CD4-positive, alpha-beta memory T cell (primary cell): ENCODE measurements around the gene TRIL. TPM values are rescaled to one million over a fixed set of nuclear protein-coding genes. Genes with fewer than 3 reads are reported as not detected.

Experiments used
- CTCF ChIA-PET: fragments of 350-600 bp; sonication (Branson Sonifier 250); formaldehyde crosslinking; loops from one replicate; lab custom pipeline; 2021; ENCODE audit warnings: inconsistent platforms; ENCODE audit not compliant: partially characterized antibody; lab: Charles Lee
- POLR2A ChIA-PET: fragments of 350-600 bp; sonication (Branson Sonifier 250); formaldehyde crosslinking; loops from one replicate; lab custom pipeline; 2021; ENCODE audit not compliant: partially characterized antibody; lab: Charles Lee
- DNase-seq, 5 donors: peaks; one replicate each; pipeline versions ENCODE4 v3.0.0 to v3.0.0-alpha.2; 2020 to 2022; ENCODE audit warnings: mixed read lengths in 1 of 5
- H3K27ac ChIP-seq: one replicate; pipeline ENCODE4 v1.7.0; 2013; ENCODE audit warnings: low read depth, low read length
- H3K27me3 ChIP-seq: 2 replicates; pipeline ENCODE4 v1.7.0; 2013; ENCODE audit warnings: mild to moderate bottlenecking, low read length, moderate library complexity; ENCODE audit not compliant: insufficient read depth
- H3K36me3 ChIP-seq: 2 replicates; pipeline ENCODE4 v1.7.0; 2013; ENCODE audit warnings: mild to moderate bottlenecking, low read length, moderate library complexity; ENCODE audit not compliant: insufficient read depth
- H3K4me1 ChIP-seq: 2 replicates; pipeline ENCODE4 v1.7.0; 2013; ENCODE audit warnings: mild to moderate bottlenecking, low read length, moderate library complexity; ENCODE audit not compliant: insufficient read depth
- H3K4me3 ChIP-seq, 2 donors: one replicate each; pipeline ENCODE4 v1.7.0; 2013; ENCODE audit warnings: low read length in 2 of 2, mild to moderate bottlenecking in 1 of 2
- H3K9me3 ChIP-seq, 2 donors: one replicate each; pipeline ENCODE4 v1.7.0; 2013; ENCODE audit warnings: low read length in 2 of 2, control low read depth in 1 of 2; ENCODE audit not compliant: control insufficient read depth in 1 of 2
- H3K27ac Mint-ChIP-seq, 7 donors: one replicate each; pipeline ENCODE4 v1.8.0; 2020 to 2021; ENCODE audit warnings: mixed read lengths in 7 of 7, mild to moderate bottlenecking in 6 of 7, inconsistent platforms in 3 of 7, moderate library complexity in 3 of 7
- H3K27me3 Mint-ChIP-seq, 2 donors: one replicate each; pipeline ENCODE4 v1.8.0; 2020 to 2021; ENCODE audit warnings: mixed read lengths in 2 of 2
- H3K36me3 Mint-ChIP-seq, 2 donors: one replicate each; pipeline ENCODE4 v1.8.0; 2020 to 2021; ENCODE audit warnings: mixed read lengths in 2 of 2, inconsistent platforms in 1 of 2, mild to moderate bottlenecking in 1 of 2
- H3K4me1 Mint-ChIP-seq, 4 donors: one replicate each; pipeline ENCODE4 v1.8.0; 2020 to 2021; ENCODE audit warnings: mixed read lengths in 4 of 4, mild to moderate bottlenecking in 1 of 4
- H3K4me3 Mint-ChIP-seq, 8 donors: one replicate each; pipeline ENCODE4 v1.8.0; 2020 to 2021; ENCODE audit warnings: mixed read lengths in 8 of 8, mild to moderate bottlenecking in 7 of 8, moderate library complexity in 6 of 8, inconsistent platforms in 3 of 8
- H3K9me3 Mint-ChIP-seq, 8 donors: one replicate each; pipeline ENCODE4 v1.8.0; 2020 to 2021; ENCODE audit warnings: mixed read lengths in 8 of 8, mild to moderate bottlenecking in 5 of 8, inconsistent platforms in 3 of 8, moderate library complexity in 1 of 8
- intact Hi-C: fragments of 100-400 bp; cut with micrococcal nuclease; formaldehyde crosslinking; loops from one replicate; pipeline ENCODE4 v1.15.1; 2023
- polyA plus RNA-seq, 2 donors: library from polyadenylated mRNA; unstranded; fragments of 300-500 nt; fragmentation: Illumina TruSeq; gene quantifications; one replicate each; pipeline ENCODE4 v1.2.3, GENCODE V29; 2021
- total RNA-seq, 2 experiments: library from RNA; stranded (reverse); gene quantifications; one replicate each; pipeline ENCODE4 v1.2.3, GENCODE V29; 2021

The TRIL gene
- total and polyA plus RNA-seq, 4 experiments from 2014 or later: not detected

DNA sequence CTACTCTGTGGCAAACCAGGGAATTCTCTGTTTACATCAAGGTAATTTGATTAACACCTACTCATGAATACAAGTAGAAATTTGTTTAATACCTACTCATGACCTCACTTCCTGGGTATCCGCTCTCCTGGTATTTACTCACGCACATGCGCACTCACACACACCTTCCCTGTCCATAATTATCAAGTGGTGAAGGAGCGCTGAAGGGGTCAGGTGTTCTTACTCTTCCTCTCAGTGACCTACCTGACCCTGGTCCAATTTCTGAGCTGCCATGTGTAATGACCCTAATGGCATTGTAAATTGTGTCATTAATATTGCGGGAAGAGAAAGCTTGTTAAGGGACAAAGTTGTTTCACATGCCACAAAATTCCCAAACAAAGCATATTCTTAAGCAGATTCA is 41.3 kb upstream of the TRIL start:
- no peaks in the 10 kb centered on the region for H3K36me3 Mint-ChIP-seq
- no peak for DNase-seq
- Histone ChIP-seq H3K27ac (no peak overlapping the region), H3K4me1 (no peaks in the 10 kb centered on the region), H3K27me3 (no peaks in the 10 kb centered on the region), H3K4me3 (no peak overlapping the region), H3K9me3 (no peaks in the 10 kb centered on the region), H3K36me3 (no peaks in the 10 kb centered on the region)
- no peak overlapping the region for H3K27ac Mint-ChIP-seq
- peaks cover 0 to 4% (median 0%) of the 10 kb centered on the region in 8 donors for H3K9me3 Mint-ChIP-seq
- CTCF ChIA-PET: no interaction called here
- no peaks in the 10 kb centered on the region for H3K4me1 Mint-ChIP-seq
- intact Hi-C loops: no loop called here
- H3K27me3 Mint-ChIP-seq: peaks cover 1 to 5% of the 10 kb centered on the region in 2 donors
- POLR2A ChIA-PET: no interaction called here
- H3K4me3 Mint-ChIP-seq: no peak overlapping the region

DNA sequence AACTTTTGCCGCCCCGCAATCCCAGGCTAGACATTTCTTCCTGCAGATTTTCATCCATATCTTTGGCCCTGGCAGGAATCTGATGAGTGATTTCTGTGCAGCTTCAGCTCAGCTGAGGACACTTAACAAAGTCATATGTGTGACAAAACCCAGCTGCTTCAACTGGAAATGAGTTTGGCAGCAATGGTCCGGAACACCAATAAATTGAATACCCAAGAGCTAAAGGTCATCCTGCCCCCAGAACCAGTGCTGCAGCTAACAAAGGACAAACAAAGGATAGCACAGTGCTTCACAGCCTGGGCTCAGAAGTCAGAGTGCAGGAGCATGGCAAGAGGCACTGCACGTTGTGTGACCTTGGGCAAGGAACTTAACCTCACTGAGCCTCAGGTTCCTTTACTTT is 40.0 kb upstream of the TRIL start:
- no peaks in the 10 kb centered on the region for H3K4me1 ChIP-seq
- H3K9me3 ChIP-seq: no peaks in the 10 kb centered on the region
- H3K27me3 Mint-ChIP-seq: peaks cover 1 to 6% of the 10 kb centered on the region in 2 donors
- no peaks in the 10 kb centered on the region for H3K27me3 ChIP-seq
- no peak overlapping the region for H3K4me3 Mint-ChIP-seq
- intact Hi-C loops: no loop called here
- H3K9me3 Mint-ChIP-seq: peaks cover 0 to 2% (median 0%) of the 10 kb centered on the region in 8 donors
- CTCF ChIA-PET: interaction anchor here (1.1 kb wide), 1 partner anchor 76 kb away, joined by 5 read pairs; no protein-coding TSS in a partner anchor
- H3K36me3 ChIP-seq: no peaks in the 10 kb centered on the region
- no peaks in the 10 kb centered on the region for H3K4me1 Mint-ChIP-seq
- H3K36me3 Mint-ChIP-seq: no peaks in the 10 kb centered on the region
- no peak overlapping the region for H3K4me3 ChIP-seq
- no peak overlapping the region for H3K27ac Mint-ChIP-seq
- no peak overlapping the region for H3K27ac ChIP-seq
- no peak for DNase-seq
- POLR2A ChIA-PET: no interaction called here

DNA sequence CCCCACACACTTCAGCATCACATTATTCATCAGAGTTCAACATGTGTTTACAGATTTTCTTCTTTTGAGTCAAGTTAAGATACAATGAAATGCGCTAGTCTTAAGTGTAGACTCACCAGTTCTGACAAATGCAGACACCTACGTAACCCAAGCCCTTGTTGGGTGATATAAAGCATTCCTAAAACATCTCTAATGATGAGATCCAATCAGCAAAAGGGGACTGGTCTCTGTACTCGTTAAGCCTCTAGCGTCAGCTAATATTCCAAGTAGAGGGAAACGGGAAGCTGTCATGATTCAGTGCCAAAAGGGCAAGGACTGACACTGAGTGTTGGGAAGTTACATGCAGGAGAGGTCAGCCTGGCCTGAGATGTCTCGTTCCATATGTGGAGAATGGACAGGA is 38.7 kb upstream of the TRIL start:
- H3K4me1 ChIP-seq: no peaks in the 10 kb centered on the region
- peaks cover 1 to 9% of the 10 kb centered on the region in 2 donors for H3K27me3 Mint-ChIP-seq
- H3K9me3 ChIP-seq: no peaks in the 10 kb centered on the region
- intact Hi-C loops: no loop called here
- H3K36me3 ChIP-seq: no peaks in the 10 kb centered on the region
- no peak for DNase-seq
- no peak overlapping the region for H3K4me3 ChIP-seq
- CTCF ChIA-PET: interaction anchor here (1.1 kb wide), 1 partner anchor 75 kb away, joined by 5 read pairs; no protein-coding TSS in a partner anchor
- no peaks in the 10 kb centered on the region for H3K4me1 Mint-ChIP-seq
- no peaks in the 10 kb centered on the region for H3K36me3 Mint-ChIP-seq
- POLR2A ChIA-PET: no interaction called here
- H3K4me3 Mint-ChIP-seq: no peak overlapping the region
- no peak overlapping the region for H3K27ac Mint-ChIP-seq
- no peaks in the 10 kb centered on the region for H3K27me3 ChIP-seq
- no peak overlapping the region for H3K27ac ChIP-seq
- H3K9me3 Mint-ChIP-seq: peaks cover 0 to 2% (median 0%) of the 10 kb centered on the region in 8 donors

DNA sequence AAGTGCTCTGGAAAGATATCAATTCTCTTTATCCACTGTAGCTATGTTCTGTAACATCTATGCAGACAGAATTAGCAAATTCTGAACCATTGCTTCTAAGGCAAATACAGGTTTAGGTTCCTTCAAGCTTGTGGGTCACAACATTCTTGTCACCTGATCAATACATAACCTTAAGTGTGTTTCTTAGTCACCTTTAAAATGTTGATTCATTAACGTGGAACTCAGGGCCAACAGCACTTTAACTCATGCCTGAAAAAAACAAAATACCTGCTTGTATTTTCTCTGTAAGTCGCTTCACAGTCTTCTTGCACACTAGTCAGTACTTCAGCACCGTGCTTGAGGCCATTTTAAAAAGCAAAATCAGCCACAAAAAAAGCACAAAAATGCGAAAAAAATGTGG is 35.2 kb upstream of the TRIL start:
- Mint-ChIP-seq H3K27ac (no peak overlapping the region), H3K36me3 (no peaks in the 10 kb centered on the region), H3K27me3 (peaks cover 8 to 11% of the 10 kb centered on the region in 2 donors), H3K4me3 (no peak overlapping the region), H3K9me3 (no peaks in the 10 kb centered on the region), H3K4me1 (no peaks in the 10 kb centered on the region)
- ChIA-PET CTCF (no interaction called here), POLR2A (no interaction called here)
- Histone ChIP-seq H3K4me3 (no peak overlapping the region), H3K27me3 (no peaks in the 10 kb centered on the region), H3K27ac (no peak overlapping the region), H3K36me3 (no peaks in the 10 kb centered on the region), H3K9me3 (no peaks in the 10 kb centered on the region), H3K4me1 (no peaks in the 10 kb centered on the region)
- intact Hi-C loops: no loop called here
- DNase-seq: no peak

DNA sequence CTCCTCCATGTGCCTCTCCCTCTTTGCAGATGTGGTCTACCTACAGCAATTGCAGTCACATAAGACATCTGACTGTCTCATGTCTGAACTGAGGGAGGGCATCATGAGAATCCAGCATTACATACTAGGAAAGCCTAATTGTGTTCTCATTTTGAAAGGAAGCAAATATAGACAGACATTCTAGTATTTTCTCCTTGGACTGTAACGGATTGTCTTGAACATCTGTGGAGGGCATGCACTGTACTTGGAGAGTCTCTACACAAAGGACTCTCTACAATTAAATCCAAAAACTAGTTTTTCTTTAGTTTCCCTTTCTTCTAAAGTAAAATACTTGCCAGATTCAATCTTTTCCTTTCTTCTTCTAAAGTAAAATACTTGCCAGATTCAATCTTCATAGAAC is 34.7 kb upstream of the TRIL start:
- Mint-ChIP-seq H3K36me3 (no peaks in the 10 kb centered on the region), H3K27me3 (peaks cover 8 to 10% of the 10 kb centered on the region in 2 donors), H3K9me3 (no peaks in the 10 kb centered on the region), H3K4me1 (no peaks in the 10 kb centered on the region), H3K27ac (no peak overlapping the region), H3K4me3 (no peak overlapping the region)
- ChIA-PET POLR2A (no interaction called here), CTCF (no interaction called here)
- Histone ChIP-seq H3K27ac (no peak overlapping the region), H3K4me1 (no peaks in the 10 kb centered on the region), H3K27me3 (no peaks in the 10 kb centered on the region), H3K36me3 (no peaks in the 10 kb centered on the region), H3K9me3 (no peaks in the 10 kb centered on the region), H3K4me3 (no peak overlapping the region)
- no peak for DNase-seq
- intact Hi-C loops: no loop called here

DNA sequence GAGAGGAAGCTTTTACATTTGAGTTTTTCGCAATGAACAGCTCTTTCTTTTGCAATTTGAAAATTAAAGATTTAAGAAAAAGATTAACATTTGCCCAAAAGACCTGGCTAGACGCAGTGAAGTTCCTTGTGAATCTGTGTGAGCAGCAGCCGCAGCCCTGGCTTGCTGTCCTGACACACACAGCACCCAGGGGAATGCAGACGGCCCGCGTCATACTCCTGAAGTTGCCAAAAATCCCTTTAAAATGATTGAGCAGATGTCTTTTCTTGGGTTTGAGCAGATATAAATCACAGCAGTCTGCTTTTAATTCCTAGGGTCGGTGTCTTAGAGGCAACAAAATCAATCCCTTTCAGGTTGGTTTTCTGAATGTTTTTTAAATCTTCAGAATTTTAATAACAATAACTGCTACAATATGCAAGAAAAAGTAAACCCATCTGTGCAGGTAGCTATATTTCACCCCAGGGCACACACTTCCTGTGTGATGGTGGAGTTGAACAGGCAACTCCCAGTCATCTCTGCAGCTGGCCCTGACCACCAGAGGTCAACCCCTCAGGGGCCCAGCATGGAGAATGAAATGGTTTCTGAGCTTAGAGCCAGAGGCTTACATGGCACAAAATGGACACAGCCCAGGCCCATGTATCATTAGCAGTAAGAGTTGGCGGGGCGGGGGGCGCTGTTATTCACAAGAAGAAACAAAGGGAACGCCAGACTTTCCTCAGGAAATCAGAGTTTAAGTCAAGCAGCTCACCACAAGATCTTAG is 32.2 kb upstream of the TRIL start:
- Mint-ChIP-seq H3K9me3 (no peaks in the 10 kb centered on the region), H3K4me1 (no peaks in the 10 kb centered on the region), H3K36me3 (no peaks in the 10 kb centered on the region), H3K4me3 (no peak overlapping the region), H3K27ac (no peak overlapping the region), H3K27me3 (peaks cover 9 to 17% of the 10 kb centered on the region in 2 donors)
- ChIA-PET POLR2A (no interaction called here), CTCF (no interaction called here)
- Histone ChIP-seq H3K27ac (no peak overlapping the region), H3K9me3 (no peaks in the 10 kb centered on the region), H3K4me3 (no peak overlapping the region), H3K36me3 (no peaks in the 10 kb centered on the region), H3K27me3 (no peaks in the 10 kb centered on the region), H3K4me1 (no peaks in the 10 kb centered on the region)
- intact Hi-C loops: no loop called here
- no peak for DNase-seq

DNA sequence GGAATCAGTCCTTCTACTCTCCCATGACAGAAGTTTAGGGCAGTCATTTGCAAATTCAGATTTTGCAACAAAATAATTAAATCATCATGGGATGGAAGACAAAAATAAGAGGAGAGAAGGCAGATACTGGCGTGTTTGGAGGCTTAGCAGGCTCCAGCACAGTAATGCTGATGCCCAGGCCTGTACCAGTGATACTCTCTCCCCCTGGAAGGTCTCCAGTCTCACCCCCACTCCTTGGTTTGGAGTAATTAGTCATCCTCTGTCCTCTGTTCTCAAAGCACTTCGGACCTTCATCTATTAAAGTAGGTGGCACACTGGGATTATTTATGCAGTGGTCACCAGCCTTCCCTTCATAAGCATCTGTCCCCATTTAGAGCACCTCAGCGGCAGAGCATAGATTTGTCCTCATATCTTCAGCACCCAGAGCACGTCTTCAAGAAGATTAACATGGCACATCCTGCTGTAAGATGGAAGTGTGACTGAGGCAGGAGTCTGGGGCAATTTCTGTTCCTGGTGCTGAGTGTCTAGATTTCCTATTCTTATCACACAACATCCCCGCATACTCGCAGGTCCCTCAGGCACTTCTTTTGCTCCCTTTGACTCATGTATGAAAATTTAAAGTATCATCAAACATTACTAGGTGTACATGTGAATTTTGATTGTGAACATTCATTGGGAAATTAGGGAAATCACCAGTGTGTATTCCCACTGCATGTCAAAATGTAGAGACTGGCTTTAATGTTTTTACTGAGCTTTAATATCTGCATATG is 31.3 kb upstream of the TRIL start:
- CTCF ChIA-PET: no interaction called here

More for the DNA sequence above, 31.3 kb upstream of the TRIL start:
- Histone ChIP-seq H3K9me3 (no peaks in the 10 kb centered on the region), H3K4me3 (no peak overlapping the region), H3K27ac (no peak overlapping the region), H3K4me1 (no peaks in the 10 kb centered on the region), H3K36me3 (no peaks in the 10 kb centered on the region), H3K27me3 (no peaks in the 10 kb centered on the region)
- POLR2A ChIA-PET: no interaction called here
- Mint-ChIP-seq H3K36me3 (no peaks in the 10 kb centered on the region), H3K27me3 (peaks cover 9 to 17% of the 10 kb centered on the region in 2 donors), H3K27ac (no peak overlapping the region), H3K9me3 (no peaks in the 10 kb centered on the region), H3K4me3 (no peak overlapping the region), H3K4me1 (no peaks in the 10 kb centered on the region)
- intact Hi-C loops: no loop called here
- DNase-seq: no peak
